ENCODE data around the gene PHACTR1.

PHACTR1 gene

GRCh38 chr6:12886961-12887775 is 170.6 kb downstream of the PHACTR1 start:
- H3K4me3 ChIP-seq (ENCODE audit: low read depth, low read length) = no peak overlapping the region
- no peak for DNase-seq (ENCODE audit: low read depth)

- H3K4me3 ChIP-seq (ENCODE audit: low read depth, low read length) = no peak overlapping the region
- no peak for DNase-seq (ENCODE audit: low read depth)
Measured at GRCh38 chr6:12890171-12890790, 173.7 kb downstream of the PHACTR1 start.

GRCh38 chr6:12891595-12891994 is 175.0 kb downstream of the PHACTR1 start:
- DNase-seq (ENCODE audit: low read depth) = no peak
- H3K4me3 ChIP-seq (ENCODE audit: low read depth, low read length) = no peak overlapping the region

- no peak overlapping the region for H3K4me3 ChIP-seq (ENCODE audit: low read depth, low read length)
- DNase-seq (ENCODE audit: low read depth) = no peak
Measured at GRCh38 chr6:12892151-12892550, 175.6 kb downstream of the PHACTR1 start.

GRCh38 chr6:12893036-12893435 is 176.5 kb downstream of the PHACTR1 start:
- DNase-seq (ENCODE audit: low read depth) = no peak

GRCh38 chr6:12895721-12896120 is 179.2 kb downstream of the PHACTR1 start:
- H3K4me3 ChIP-seq (ENCODE audit: low read depth, low read length) = no peak overlapping the region
- DNase-seq (ENCODE audit: low read depth) = no peak

More at GRCh38 chr6:12893036-12893435, 176.5 kb downstream of the PHACTR1 start:
- no peak overlapping the region for H3K4me3 ChIP-seq (ENCODE audit: low read depth, low read length)

GRCh38 chr6:12896208-12896733 is 179.7 kb downstream of the PHACTR1 start:
- no peak overlapping the region for H3K4me3 ChIP-seq (ENCODE audit: low read depth, low read length)
- no peak for DNase-seq (ENCODE audit: low read depth)

- H3K4me3 ChIP-seq (ENCODE audit: low read depth, low read length) = no peak overlapping the region
- DNase-seq (ENCODE audit: low read depth) = no peak
Measured at GRCh38 chr6:12898603-12899002, 182.0 kb downstream of the PHACTR1 start.

- DNase-seq (ENCODE audit: low read depth) = no peak
Measured at GRCh38 chr6:12899046-12899833, 182.7 kb downstream of the PHACTR1 start.

GRCh38 chr6:12903246-12903645 is 186.7 kb downstream of the PHACTR1 start:
- no peak for DNase-seq (ENCODE audit: low read depth)
- H3K4me3 ChIP-seq (ENCODE audit: low read depth, low read length) = no peak overlapping the region

More at GRCh38 chr6:12899046-12899833, 182.7 kb downstream of the PHACTR1 start:
- no peak overlapping the region for H3K4me3 ChIP-seq (ENCODE audit: low read depth, low read length)

- DNase-seq (ENCODE audit: low read depth) = no peak
- H3K4me3 ChIP-seq (ENCODE audit: low read depth, low read length) = no peak overlapping the region
Measured at GRCh38 chr6:12909833-12910232, 193.3 kb downstream of the PHACTR1 start.

GRCh38 chr6:12911427-12911826 is 194.9 kb downstream of the PHACTR1 start:
- DNase-seq (ENCODE audit: low read depth) = peak; percentile 9

GRCh38 chr6:12913201-12913600 is 196.6 kb downstream of the PHACTR1 start:
- no peak for DNase-seq (ENCODE audit: low read depth)
- no peak overlapping the region for H3K4me3 ChIP-seq (ENCODE audit: low read depth, low read length)

More at GRCh38 chr6:12911427-12911826, 194.9 kb downstream of the PHACTR1 start:
- no peak overlapping the region for H3K4me3 ChIP-seq (ENCODE audit: low read depth, low read length)

GRCh38 chr6:12916006-12916405 is 199.4 kb downstream of the PHACTR1 start:
- no peak for DNase-seq (ENCODE audit: low read depth)

GRCh38 chr6:12916420-12917136 is 200.0 kb downstream of the PHACTR1 start:
- no peak overlapping the region for H3K4me3 ChIP-seq (ENCODE audit: low read depth, low read length)
- no peak for DNase-seq (ENCODE audit: low read depth)

More at GRCh38 chr6:12916006-12916405, 199.4 kb downstream of the PHACTR1 start:
- no peak overlapping the region for H3K4me3 ChIP-seq (ENCODE audit: low read depth, low read length)

- no peak for DNase-seq (ENCODE audit: low read depth)
- H3K4me3 ChIP-seq (ENCODE audit: low read depth, low read length) = no peak overlapping the region
Measured at GRCh38 chr6:12921467-12921866, 204.9 kb downstream of the PHACTR1 start.

GRCh38 chr6:12923644-12924235 is 207.2 kb downstream of the PHACTR1 start:
- H3K4me3 ChIP-seq (ENCODE audit: low read depth, low read length) = no peak overlapping the region
- no peak for DNase-seq (ENCODE audit: low read depth)

GRCh38 chr6:12924911-12925310 is 208.3 kb downstream of the PHACTR1 start:
- no peak overlapping the region for H3K4me3 ChIP-seq (ENCODE audit: low read depth, low read length)
- DNase-seq (ENCODE audit: low read depth) = no peak

- no peak overlapping the region for H3K4me3 ChIP-seq (ENCODE audit: low read depth, low read length)
- no peak for DNase-seq (ENCODE audit: low read depth)
Measured at GRCh38 chr6:12927746-12928145, 211.2 kb downstream of the PHACTR1 start.
